Activated T-helper 9 cell treated with anti-CD3 and anti-CD28 coated beads, Interleukin-2, amount 50 U/mL, for 16 hours (primary cell): ENCODE data around the gene ATP5F1E.
"Not testable (repeated sequence)": the region's sequence is repeated elsewhere in the genome, so short reads cannot be mapped to it uniquely, and the experiment has no call there.

ENCODE experiments used
- DNase-seq: peaks from one replicate; pipeline ENCODE4 v3.0.0-alpha.2; 2020; ENCODE audit warnings: low read depth

The ATP5F1E gene

GRCh38 chr20:59019217-59019616 is 12.9 kb downstream of the ATP5F1E start, which contains the start of gene TUBB1:
Gene TUBB1, plus strand, starts transcription at chr20:59019429. Its CDS starts 94 bp downstream, at chr20:59019523.
- no peak for DNase-seq

- no peak for DNase-seq
Measured at GRCh38 chr20:59018817-59019216, 13.3 kb downstream of the ATP5F1E start.

DNA sequence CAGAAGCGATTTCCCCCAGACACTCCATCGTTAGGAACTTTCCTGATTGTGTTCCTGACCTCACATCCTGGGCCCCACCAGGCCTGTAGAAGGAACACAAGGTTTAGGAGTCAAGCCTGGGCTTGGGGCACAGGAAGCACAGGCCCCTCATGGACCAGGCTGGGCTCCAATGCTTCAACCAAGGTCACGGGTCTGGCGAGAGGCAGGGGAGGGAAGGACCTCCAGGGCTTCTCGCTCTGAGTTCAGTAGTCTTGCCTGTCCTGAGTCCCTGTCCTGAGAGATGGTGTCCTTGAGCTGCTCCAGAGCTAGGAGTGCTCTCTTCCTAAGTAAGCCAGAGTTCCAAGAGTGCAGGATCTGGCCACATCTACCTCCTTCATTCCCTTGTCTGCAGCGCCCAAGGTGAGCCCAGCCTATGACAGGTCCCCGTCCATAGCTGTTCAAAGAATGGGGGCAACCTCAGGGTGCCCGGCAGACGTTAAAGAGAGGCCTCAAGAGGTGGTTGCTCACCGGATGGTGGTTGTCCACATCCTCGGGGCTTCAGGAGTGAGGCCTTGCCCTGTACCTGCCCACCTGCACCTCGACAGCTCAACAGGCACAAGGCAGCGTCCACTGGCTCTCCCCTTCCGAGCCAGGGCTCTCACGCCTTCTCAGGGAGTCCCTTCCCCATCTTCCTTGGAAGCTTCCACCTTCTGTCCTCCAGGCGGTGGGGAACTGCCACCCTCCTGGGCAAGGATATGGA is 14.5 kb downstream of the ATP5F1E start:
- no peak for DNase-seq

DNA sequence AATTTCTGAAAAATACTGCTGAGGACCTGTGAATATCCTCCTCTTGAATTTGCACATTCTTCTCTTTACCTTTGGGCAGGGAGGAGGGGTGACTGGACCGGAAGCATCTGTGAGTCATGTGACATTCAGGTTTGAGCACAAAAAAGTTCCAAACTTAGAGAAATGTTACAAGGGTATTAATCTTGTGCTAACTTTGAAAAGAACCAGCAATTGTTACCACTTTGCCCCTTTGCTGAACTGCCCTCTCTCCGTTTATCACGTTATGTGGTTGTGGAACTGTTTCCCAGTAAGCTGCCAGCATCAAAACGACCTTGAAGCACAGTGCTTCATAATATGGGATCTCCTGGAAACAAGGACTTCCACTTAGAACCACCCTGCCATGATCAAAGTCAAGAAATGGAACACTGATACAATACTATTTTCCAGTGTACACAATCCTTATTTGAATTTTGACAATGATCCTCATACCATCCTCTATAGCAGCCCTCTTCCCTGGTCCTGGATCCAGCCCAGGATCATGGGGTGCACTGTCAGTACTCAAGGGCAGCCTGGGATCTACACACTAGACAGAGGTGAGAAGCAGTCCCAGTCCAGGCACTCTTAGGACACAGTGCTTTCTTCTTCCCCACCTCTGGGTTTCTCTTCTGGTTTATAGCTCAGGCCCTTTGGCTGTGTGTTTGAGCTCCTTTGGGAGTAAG is 15.2 kb downstream of the ATP5F1E start:
- no peak for DNase-seq

DNA sequence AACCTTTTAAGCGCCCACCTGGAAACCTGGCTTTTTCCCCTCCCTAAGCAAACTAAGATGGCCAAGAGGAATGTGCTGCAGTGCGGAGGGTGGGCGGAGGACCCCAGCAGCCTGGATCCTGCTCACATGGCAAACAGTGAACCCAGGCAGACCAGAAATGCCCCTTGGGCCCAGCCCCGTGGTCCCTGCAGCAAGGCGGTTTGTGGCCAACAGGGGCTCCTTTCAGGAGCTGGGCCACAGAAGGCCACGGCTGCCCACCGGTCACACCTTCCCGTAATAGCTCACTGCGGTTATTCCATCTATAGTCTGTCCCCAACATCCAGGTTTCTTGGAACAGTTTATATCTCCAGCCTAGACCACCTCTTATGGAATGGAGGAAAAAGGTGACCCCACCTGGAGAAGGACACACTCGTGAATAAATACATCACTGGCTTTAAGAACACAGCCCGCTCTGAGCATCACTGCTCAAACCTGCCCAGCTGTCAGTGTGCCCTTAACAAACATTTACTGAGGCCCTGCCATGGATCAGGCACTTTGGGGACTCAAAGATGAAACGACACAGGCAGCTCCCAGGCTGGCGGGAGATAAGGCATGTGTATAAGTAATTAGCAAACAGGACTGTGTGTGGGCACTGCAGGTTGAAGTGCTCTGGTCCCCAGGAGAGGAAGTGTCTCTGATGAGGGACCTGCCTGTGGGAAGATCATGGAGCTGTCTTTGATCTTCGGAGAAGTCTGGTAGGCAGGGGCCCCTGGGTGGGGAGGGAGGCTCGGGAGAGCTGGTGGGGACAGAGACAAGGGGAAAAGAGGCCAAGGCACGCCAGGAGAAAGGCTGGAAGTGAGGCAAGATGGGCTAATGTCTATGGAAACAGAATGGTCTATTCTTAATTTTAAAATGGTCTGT is 16.1 kb downstream of the ATP5F1E start:
- no peak for DNase-seq

- no peak for DNase-seq
Measured at GRCh38 chr20:59015411-59015810, 16.7 kb downstream of the ATP5F1E start.

DNA sequence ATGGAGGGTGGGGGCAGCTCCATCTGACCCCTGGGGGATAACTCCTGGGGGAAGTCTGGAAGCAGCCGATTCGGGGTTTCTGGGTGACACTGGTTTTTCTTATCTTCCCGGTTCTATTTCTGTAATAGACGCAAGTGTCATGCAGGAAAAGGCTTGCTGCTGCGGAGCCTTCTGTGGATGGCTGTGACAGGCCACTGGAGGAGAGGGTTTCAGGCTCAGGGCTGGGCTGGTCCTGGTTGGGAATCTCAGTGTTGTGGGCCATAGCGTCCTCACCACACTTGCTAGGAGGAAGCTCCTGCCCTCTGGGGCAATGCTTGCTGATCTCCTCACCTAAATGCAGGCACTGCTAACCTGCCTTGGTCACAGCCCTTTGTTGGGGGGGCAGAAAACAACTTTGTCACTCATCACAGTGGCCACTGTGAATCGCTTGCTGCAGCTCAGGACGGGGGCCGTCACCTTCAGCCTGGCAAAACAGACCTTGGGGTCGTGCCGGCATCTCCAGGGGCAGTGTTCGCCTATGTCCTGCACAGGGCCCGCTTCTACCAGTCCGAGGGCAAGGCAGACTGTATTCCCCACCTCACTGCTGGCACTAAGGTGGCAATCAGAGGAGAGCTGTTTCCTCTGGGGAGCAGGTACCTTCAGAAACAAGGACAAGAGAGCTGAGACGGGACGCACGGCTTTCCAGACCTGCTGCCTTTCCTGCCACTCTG is 17.3 kb downstream of the ATP5F1E start:
- no peak for DNase-seq

GRCh38 chr20:59013959-59014608 is 18.1 kb downstream of the ATP5F1E start:
- no peak for DNase-seq

DNA sequence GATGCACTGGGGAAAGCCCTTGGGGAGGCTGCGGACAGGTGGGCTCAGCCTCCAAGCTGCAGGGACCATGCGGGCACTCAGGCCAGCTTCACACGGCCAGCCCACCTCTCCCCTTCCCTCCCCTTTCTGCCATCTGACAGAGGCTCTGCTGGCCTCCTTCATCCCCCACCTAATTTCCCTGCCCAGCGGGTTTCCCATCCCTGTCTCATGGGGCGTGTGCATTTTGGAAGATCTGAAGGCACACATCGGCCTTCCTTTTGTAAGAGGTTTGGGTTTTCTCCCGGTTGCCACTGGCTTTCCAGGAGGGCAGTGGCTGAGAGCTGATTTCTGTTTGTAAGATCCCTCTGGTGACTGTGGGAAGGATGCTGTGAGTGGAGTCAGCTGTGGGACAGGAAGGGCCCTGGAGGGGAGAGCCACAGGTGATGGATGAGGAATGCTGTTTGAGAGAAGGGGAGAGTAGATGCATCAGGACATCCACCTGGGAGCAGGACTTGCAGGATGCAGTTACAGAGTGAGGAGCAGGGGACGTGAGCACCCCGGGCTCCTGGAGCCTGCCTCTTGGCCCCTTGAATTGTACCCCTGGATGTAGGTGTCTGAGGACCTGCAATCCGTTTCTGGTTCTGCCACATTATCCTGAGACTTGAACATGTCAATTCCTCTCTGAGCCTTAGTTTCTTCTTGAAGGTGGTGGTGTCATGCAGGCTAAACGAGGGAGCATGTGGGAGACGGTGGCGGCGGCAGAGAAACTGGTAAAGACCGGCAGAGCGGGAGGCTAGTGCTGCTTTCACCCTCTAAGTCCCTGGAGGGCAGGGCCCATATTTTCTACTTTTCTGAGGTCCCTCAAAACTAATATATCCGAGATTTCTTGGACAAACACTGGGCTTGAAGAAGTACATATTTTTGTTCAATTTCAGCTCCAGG is 18.8 kb downstream of the ATP5F1E start:
- no peak for DNase-seq

- not testable (repeated sequence) for DNase-seq
Measured at GRCh38 chr20:59011874-59012157, 20.3 kb downstream of the ATP5F1E start.

DNA sequence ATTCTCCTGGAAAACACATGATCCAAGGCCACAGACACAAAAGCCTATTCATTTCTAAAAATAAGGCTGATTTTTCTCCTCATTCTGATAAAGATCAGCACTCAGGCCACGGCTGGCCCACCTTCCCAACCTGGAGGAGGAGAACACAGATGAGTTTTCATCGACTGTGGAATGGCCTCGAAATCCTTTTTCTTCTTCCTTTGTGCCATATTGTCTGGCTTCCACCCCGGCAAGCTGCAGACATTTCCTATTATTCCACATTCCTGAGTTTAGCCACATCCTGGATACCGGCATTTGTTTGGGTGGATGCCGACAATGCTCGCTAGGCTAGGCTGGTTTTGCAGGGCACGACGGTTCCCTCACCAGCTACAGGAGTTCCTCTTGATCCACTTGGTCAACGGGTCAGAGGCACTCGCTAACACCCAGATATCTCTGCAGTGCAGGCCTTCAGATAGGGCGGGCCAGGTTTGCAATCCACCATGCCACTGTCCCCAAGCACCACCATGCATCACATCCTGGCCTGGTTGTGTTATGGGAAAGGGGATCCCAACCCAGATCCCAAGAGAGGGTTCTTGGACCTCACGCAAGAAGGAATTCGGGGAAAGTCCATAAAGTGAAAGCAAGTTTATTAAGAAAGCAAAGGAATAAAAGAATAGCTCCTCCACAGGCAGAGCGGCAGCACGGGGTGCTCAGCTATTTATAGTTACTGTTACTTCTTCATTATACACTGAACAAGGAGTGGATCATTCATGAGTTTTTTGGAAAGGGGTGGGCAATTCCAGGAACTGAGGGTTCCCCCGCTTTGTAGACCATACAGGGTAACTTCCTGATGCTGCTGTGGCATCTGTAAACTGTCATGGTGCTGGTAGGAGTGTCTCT is 20.9 kb downstream of the ATP5F1E start:
- no peak for DNase-seq

- DNase-seq: no peak
Measured at GRCh38 chr20:59010321-59010994, 21.7 kb downstream of the ATP5F1E start.

DNA sequence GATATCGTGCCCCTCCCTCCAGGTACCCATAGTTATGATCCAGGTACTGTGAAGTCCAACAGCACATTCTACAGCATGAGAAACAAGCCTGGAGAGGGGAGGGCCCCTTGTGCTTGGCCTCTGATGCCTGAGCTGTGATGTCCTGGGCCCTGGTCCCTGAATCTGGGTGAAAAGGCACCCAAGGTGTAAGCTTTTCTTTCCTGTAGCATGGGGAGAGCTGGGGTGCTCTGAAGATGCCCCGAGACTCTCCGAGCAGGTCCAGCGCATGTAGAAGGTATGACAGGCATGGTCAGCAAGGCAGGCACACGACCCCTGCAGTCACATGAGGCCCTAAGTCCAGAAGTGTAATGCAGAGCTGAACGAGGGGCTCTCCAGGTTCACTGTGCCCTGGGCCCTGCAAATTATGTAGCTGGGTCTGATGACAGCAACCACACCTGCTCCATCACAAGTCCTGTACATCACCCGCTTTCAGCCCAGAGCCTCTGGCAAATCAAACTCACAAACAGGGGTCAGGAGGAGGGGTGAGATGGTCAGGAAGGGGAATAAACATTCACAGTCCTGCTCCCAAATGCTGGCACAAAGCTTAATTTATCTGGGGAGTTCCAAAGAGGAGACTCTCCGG is 23.3 kb downstream of the ATP5F1E start:
- no peak for DNase-seq

GRCh38 chr20:59007665-59008511 is 24.2 kb downstream of the ATP5F1E start:
- DNase-seq: no peak

- DNase-seq: peak; percentile 26
Measured at GRCh38 chr20:59006864-59007664, 25.1 kb downstream of the ATP5F1E start, which contains the start of gene CTSZ. Gene CTSZ, minus strand, starts transcription at chr20:59007254. Its CDS starts 126 bp downstream, at chr20:59007128.

- DNase-seq: no peak
Measured at GRCh38 chr20:59006167-59006863, 25.8 kb downstream of the ATP5F1E start.
